HEK293 (cell line): Measurements from ENCODE around the gene NHS.
"Not testable (repeated sequence)": the region's sequence is repeated elsewhere in the genome, so short reads cannot be mapped to it uniquely, and the experiment has no call there.

Source experiments
- CTCF ChIA-PET: fragments of 350-600 bp; formaldehyde crosslinking; extraction: SDS; loops from one replicate; lab custom pipeline; 2021; ENCODE audit warnings: antibody characterized with exemption; lab: Yijun Ruan, JAX
- POLR2A ChIA-PET: fragments of 300-600 bp; formaldehyde crosslinking; extraction: SDS; loops from one replicate; lab custom pipeline; 2020; ENCODE audit warnings: antibody characterized with exemption, inconsistent platforms; lab: Yijun Ruan, JAX
- H3K27ac ChIP-seq: fragments of 200-500 bp; sonication (Bioruptor generic); 2 replicates; pipeline ENCODE4 v1.5.1; 2014; ENCODE audit warnings: low read depth, low read length, control low read depth, inconsistent platforms; ENCODE audit errors: extremely low read depth
- H3K36me3 ChIP-seq, 2 experiments: fragments of 200-500 bp in 1 of 2; sonication (Bioruptor generic) in 1 of 2; 1 replicate in 1 of 2; 2 replicates in 1 of 2; pipeline ENCODE4 v1.5.1; 2014 to 2017; ENCODE audit warnings: inconsistent platforms in 2 of 2, low read length in 2 of 2; ENCODE audit not compliant: control insufficient read depth in 2 of 2, insufficient read depth in 1 of 2
- H3K4me1 ChIP-seq: fragments of 200-500 bp; sonication (Bioruptor generic); 2 replicates; pipeline ENCODE4 v1.5.1; 2014; ENCODE audit warnings: mild to moderate bottlenecking, low read length, inconsistent platforms; ENCODE audit not compliant: control insufficient read depth, insufficient read depth
- H3K4me3 ChIP-seq: 2 replicates; pipeline ENCODE4 v1.5.1; 2011; ENCODE audit warnings: low read depth, mild to moderate bottlenecking, control low read depth, low read length, moderate library complexity
- H3K9me3 ChIP-seq: fragments of 200-500 bp; sonication (Bioruptor generic); 2 replicates; pipeline ENCODE4 v1.5.1; 2014; ENCODE audit warnings: low read depth, low read length, inconsistent platforms; ENCODE audit not compliant: control insufficient read depth, insufficient read depth
- KLF16 ChIP-seq: fragments of 450-650 bp; formaldehyde crosslinking; IDR thresholded peaks from 2 replicates; pipeline ENCODE4 v1.5.1; 2017; ENCODE audit warnings: missing biosample characterization, missing genetic modification characterization
- KLF8 ChIP-seq: fragments of 450-650 bp; formaldehyde crosslinking; IDR thresholded peaks from 2 replicates; pipeline ENCODE4 v1.5.1; 2016; ENCODE audit warnings: missing biosample characterization, missing genetic modification characterization
- YY2 ChIP-seq: fragments of 450-650 bp; formaldehyde crosslinking; IDR thresholded peaks from 2 replicates; pipeline ENCODE4 v1.5.1; 2016; ENCODE audit warnings: missing biosample characterization, missing genetic modification characterization
- ZBTB17 ChIP-seq: fragments of 450-650 bp; formaldehyde crosslinking; IDR thresholded peaks from 2 replicates; pipeline ENCODE4 v1.5.1; 2016; ENCODE audit warnings: missing biosample characterization, missing genetic modification characterization
- ZFP3 ChIP-seq: fragments of 450-650 bp; formaldehyde crosslinking; IDR thresholded peaks from 2 replicates; pipeline ENCODE4 v1.5.1; 2016; ENCODE audit warnings: low read depth, missing biosample characterization, missing genetic modification characterization
- ZFP37 ChIP-seq: fragments of 450-650 bp; formaldehyde crosslinking; IDR thresholded peaks from 2 replicates; pipeline ENCODE4 v1.5.1; 2016; ENCODE audit warnings: missing biosample characterization, missing genetic modification characterization
- ZNF155 ChIP-seq: fragments of 450-650 bp; formaldehyde crosslinking; IDR thresholded peaks from 2 replicates; pipeline ENCODE4 v1.5.1; 2016; ENCODE audit warnings: missing biosample characterization, missing genetic modification characterization
- ZNF174 ChIP-seq: fragments of 450-650 bp; formaldehyde crosslinking; IDR thresholded peaks from 2 replicates; pipeline ENCODE4 v1.5.0; 2017; ENCODE audit warnings: missing biosample characterization, mild to moderate bottlenecking, missing genetic modification characterization
- ZNF266 ChIP-seq: fragments of 450-650 bp; formaldehyde crosslinking; IDR thresholded peaks from 2 replicates; pipeline ENCODE4 v1.5.1; 2016; ENCODE audit warnings: missing biosample characterization, missing genetic modification characterization, low read depth
- ZNF311 ChIP-seq: fragments of 450-650 bp; formaldehyde crosslinking; IDR thresholded peaks from 2 replicates; pipeline ENCODE4 v1.5.1; 2017; ENCODE audit warnings: missing biosample characterization, missing genetic modification characterization, borderline replicate concordance
- ZNF354C ChIP-seq: fragments of 450-650 bp; formaldehyde crosslinking; IDR thresholded peaks from 2 replicates; pipeline ENCODE4 v1.5.1; 2016; ENCODE audit warnings: missing biosample characterization, missing genetic modification characterization, low read depth, borderline replicate concordance
- ZNF423 ChIP-seq: fragments of 450-650 bp; formaldehyde crosslinking; IDR thresholded peaks from 2 replicates; pipeline ENCODE4 v1.5.1; 2016; ENCODE audit warnings: missing biosample characterization, missing genetic modification characterization
- ZNF510 ChIP-seq: fragments of 450-650 bp; formaldehyde crosslinking; IDR thresholded peaks from 2 replicates; pipeline ENCODE4 v1.5.1; 2018; ENCODE audit warnings: mild to moderate bottlenecking, missing genetic modification characterization, missing biosample characterization; ENCODE audit not compliant: insufficient replicate concordance
- ZNF530 ChIP-seq: fragments of 450-650 bp; formaldehyde crosslinking; IDR thresholded peaks from 2 replicates; pipeline ENCODE4 v1.5.1; 2016; ENCODE audit warnings: low read depth, missing biosample characterization, missing genetic modification characterization
- ZNF544 ChIP-seq: fragments of 450-650 bp; formaldehyde crosslinking; IDR thresholded peaks from 2 replicates; pipeline ENCODE4 v1.5.0; 2017; ENCODE audit warnings: missing biosample characterization, missing genetic modification characterization
- ZNF548 ChIP-seq: fragments of 450-650 bp; formaldehyde crosslinking; IDR thresholded peaks from 2 replicates; pipeline ENCODE4 v1.5.1; 2016; ENCODE audit warnings: missing biosample characterization, missing genetic modification characterization
- ZNF549 ChIP-seq: fragments of 450-650 bp; IDR thresholded peaks from 2 replicates; pipeline ENCODE4 v1.5.1; 2018; ENCODE audit warnings: missing biosample characterization, missing genetic modification characterization, mild to moderate bottlenecking, inconsistent platforms, moderate library complexity
- ZNF785 ChIP-seq: fragments of 450-650 bp; formaldehyde crosslinking; IDR thresholded peaks from 2 replicates; pipeline ENCODE4 v1.5.1; 2016; ENCODE audit warnings: missing biosample characterization, missing genetic modification characterization
- ZNF791 ChIP-seq: fragments of 450-650 bp; formaldehyde crosslinking; IDR thresholded peaks from 2 replicates; pipeline ENCODE4 v1.5.1; 2016; ENCODE audit warnings: missing biosample characterization, missing genetic modification characterization
- ZNF792 ChIP-seq: fragments of 450-650 bp; formaldehyde crosslinking; IDR thresholded peaks from 2 replicates; pipeline ENCODE4 v1.5.1; 2016; ENCODE audit warnings: missing biosample characterization, missing genetic modification characterization
- TF ChIP-seq, protein P1 (sequence below): fragments of 450-650 bp; formaldehyde crosslinking; IDR thresholded peaks from 2 replicates; pipeline ENCODE4 v1.5.1; 2017; ENCODE audit warnings: missing biosample characterization, missing genetic modification characterization
- TF ChIP-seq, protein P2 (sequence below): fragments of 450-650 bp; formaldehyde crosslinking; IDR thresholded peaks from 2 replicates; pipeline ENCODE4 v1.5.1; 2016; ENCODE audit warnings: missing biosample characterization, missing genetic modification characterization

NHS gene

GRCh38 chrX:17442898-17443297 is 67.9 kb downstream of the NHS start:
- Histone ChIP-seq H3K4me1 (no peaks in the 10 kb centered on the region; the same call in 1 of the 2 replicates), H3K9me3 (no peaks in the 10 kb centered on the region), H3K36me3 (no peaks in the 10 kb centered on the region), H3K27ac (no peak overlapping the region), H3K4me3 (no peak overlapping the region)
- ChIA-PET POLR2A (no interaction called here), CTCF (no interaction called here)
- no peak for TF ChIP-seq ZNF548 (tag by site-specific recombination)
- TF ChIP-seq ZNF174 (tag by site-specific recombination), result no peak
- TF ChIP-seq KLF16 (tag by site-specific recombination), result no peak

DNA sequence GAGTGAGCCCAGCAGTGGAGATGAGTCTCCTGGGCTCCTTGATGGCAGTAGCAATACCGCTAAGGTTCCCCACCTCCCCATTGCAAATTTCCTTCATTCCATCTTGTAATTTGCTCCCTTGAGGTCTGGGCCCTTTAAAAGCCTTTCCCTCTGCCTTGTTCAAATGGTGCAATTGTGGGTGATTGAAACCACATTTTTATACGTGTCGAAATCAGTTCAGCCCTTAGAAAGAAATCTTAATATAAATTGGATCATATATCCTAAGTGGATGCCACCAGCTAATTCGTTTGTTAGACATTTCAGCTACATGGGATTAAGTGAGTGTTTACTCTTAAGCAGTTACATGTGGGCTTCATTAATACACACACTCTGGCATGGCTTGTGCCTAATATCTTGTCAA is 68.6 kb downstream of the NHS start:
- POLR2A ChIA-PET, result no interaction called here
- H3K4me1 ChIP-seq, result no peaks in the 10 kb centered on the region; the same call in 1 of the 2 replicates
- no peaks in the 10 kb centered on the region for H3K9me3 ChIP-seq
- CTCF ChIA-PET, result no interaction called here
- no peak overlapping the region for H3K4me3 ChIP-seq
- H3K27ac ChIP-seq, result no peak overlapping the region
- H3K36me3 ChIP-seq, result no peaks in the 10 kb centered on the region
- TF ChIP-seq ZNF155 (tag by site-specific recombination) (no peak), ZNF792 (tag by site-specific recombination) (no peak), ZNF549 (tag by site-specific recombination) (no peak), ZNF266 (tag by site-specific recombination) (no peak), ZNF311 (tag by site-specific recombination) (no peak), ZNF785 (tag by site-specific recombination) (no peak), ZBTB17 (tag by site-specific recombination) (no peak), ZNF510 (tag by site-specific recombination) (no peak), ZNF174 (tag by site-specific recombination) (no peak), ZFP37 (tag by site-specific recombination) (no peak), KLF8 (tag by site-specific recombination) (no peak), ZNF423 (tag by site-specific recombination) (no peak), ZNF544 (no peak), YY2 (no peak), ZFP3 (no peak), ZNF530 (tag by site-specific recombination) (no peak), ZNF791 (tag by site-specific recombination) (no peak), ZNF354C (tag by site-specific recombination) (no peak)
- TF ChIP-seq, protein P1, sequence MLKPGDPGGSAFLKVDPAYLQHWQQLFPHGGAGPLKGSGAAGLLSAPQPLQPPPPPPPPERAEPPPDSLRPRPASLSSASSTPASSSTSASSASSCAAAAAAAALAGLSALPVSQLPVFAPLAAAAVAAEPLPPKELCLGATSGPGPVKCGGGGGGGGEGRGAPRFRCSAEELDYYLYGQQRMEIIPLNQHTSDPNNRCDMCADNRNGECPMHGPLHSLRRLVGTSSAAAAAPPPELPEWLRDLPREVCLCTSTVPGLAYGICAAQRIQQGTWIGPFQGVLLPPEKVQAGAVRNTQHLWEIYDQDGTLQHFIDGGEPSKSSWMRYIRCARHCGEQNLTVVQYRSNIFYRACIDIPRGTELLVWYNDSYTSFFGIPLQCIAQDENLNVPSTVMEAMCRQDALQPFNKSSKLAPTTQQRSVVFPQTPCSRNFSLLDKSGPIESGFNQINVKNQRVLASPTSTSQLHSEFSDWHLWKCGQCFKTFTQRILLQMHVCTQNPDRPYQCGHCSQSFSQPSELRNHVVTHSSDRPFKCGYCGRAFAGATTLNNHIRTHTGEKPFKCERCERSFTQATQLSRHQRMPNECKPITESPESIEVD, result no peak
- TF ChIP-seq, protein P2, sequence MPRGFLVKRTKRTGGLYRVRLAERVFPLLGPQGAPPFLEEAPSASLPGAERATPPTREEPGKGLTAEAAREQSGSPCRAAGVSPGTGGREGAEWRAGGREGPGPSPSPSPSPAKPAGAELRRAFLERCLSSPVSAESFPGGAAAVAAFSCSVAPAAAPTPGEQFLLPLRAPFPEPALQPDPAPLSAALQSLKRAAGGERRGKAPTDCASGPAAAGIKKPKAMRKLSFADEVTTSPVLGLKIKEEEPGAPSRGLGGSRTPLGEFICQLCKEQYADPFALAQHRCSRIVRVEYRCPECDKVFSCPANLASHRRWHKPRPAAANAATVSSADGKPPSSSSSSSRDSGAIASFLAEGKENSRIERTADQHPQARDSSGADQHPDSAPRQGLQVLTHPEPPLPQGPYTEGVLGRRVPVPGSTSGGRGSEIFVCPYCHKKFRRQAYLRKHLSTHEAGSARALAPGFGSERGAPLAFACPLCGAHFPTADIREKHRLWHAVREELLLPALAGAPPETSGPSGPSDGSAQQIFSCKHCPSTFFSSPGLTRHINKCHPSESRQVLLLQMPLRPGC, result no peak
- TF ChIP-seq, all 188 proteins: peak for 0

GRCh38 chrX:17446269-17446668 is 71.3 kb downstream of the NHS start:
- H3K9me3 ChIP-seq, POLR2A ChIA-PET, CTCF ChIA-PET, H3K27ac ChIP-seq, H3K4me1 ChIP-seq, H3K4me3 ChIP-seq, H3K36me3 ChIP-seq: not testable (repeated sequence)
